HG02981 (cell line): ENCODE data around the gene MAPK10.

Experiments used
- ATAC-seq: cut with Tn5 transposase; IDR thresholded peaks from one replicate; pipeline ENCODE4 v1.9.1; 2021; ENCODE audit warnings: mild to moderate bottlenecking, moderate library complexity; ENCODE audit not compliant: unreplicated experiment

MAPK10 gene

DNA sequence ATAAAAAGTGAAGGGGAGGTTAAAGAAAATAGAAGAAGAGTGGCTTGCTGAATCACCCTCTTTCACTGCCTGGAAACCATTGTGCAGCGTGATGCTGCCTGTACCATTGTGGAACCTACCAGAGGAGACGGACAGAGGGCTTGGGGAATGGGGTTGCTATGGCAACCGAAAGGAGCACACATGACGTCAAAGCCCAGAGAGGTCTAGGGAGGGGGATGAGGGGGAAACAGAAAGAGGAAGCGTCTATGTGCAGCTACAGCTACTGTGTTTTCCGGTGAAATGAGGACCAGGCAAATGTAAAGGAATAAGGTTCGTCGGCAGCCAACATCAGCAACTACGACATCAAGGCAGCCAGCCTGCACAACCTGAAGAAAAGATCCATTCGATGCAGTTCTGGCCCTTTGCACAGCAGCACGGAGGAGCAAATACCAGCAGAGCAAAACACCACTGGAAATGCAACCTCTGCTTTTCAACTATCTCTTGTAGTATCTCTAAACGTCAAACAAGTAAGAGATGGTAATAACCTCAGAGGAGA lies at the start of gene MAPK10:
Gene MAPK10, minus strand, starts transcription at position 110 of the 535 bp plus-strand sequence.
- ATAC-seq: peak; percentile 100

DNA sequence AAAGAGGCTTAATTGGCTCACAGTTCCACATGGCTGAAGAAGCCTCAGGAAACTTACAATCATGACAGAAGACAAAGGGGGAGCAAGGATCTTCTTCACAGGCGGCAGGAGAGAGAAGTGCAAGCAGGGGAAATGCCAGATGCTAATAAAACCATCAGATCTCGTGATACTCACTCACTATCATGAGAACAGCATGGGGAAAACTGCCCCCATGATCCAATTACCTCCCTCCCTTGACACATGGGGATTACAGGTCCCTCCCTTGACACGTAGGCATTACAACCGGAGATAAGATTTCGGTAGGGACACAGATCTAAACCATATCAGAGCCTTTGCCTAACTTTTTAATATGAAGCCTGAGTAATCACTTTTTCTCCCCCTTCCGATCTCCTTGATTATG lies 43.7 kb upstream of the MAPK10 start:
- ATAC-seq: no peak

DNA sequence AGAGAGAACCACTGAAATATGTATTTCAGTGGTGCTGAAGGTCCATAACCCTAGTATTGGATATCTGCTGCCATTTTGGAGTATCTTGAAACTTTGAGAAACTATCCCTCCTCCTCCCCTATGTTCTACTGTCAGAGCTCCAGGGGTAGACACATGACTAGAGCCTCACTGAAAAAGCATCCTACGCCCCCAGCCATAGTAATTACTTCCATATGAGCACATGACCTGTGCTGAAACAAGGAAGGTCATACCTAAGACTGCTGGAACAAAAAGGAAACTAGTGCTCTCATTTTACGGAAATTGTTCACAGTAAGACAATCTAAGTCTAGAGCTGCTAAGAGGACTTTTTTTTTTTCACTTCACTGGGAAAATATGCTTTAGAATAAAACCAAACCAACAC lies 42.0 kb upstream of the MAPK10 start:
- no peak for ATAC-seq

DNA sequence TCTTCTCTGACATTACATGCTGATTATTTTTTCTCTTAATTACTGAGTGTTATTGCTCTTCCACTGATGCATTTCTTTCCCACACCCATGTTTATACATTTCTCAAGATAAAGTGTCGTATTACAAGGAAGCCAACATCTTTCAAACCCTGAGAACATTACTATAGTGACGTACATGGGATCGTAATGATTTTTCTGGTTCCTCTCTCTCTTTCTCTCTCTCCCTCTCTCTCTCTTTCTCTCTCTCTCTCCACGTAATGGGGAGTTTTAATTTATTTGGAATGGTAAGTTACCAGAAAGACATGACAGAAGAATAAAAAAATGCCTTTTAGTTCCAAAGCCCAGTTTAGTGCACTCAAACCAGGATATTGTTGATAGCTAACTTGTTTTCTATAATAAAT lies 40.4 kb upstream of the MAPK10 start:
- ATAC-seq: no peak

DNA sequence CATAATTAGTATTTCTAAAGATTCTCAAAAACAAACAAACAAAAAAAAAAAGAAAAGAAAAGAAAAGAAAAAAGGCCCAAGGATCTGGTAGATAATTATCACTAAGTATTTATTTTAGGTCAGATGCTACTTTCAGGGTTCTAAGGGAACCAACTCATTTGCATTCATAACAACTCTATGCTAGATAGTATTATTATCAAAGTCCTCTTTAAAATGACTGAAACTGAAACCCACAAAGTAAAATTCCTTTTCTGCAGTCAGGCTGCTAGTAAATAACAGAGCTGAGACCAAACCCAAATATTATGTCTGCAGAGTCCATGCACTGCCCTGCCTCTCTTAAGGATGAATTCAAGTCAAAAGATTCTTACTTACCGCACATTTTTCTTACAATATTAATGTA lies 38.3 kb upstream of the MAPK10 start:
- ATAC-seq: peak; percentile 81

DNA sequence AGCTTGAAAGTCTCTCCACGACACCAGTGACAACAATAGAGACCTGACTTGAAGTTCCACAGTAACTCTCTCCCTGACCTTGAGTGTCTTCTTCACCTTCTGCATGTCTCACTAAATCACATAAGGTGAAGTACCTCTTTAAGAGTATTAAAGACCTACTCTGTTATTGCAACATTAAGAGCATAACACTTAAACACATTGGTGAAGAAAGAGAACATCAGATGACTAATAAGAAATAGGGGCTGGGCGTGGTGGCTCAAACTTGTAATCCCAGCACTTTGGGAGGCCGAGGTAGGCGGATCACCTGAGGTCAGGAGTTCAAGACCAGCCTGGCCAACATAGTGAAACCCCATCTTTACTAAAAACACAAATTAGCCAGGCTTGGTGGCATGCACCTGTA lies 33.9 kb upstream of the MAPK10 start:
- no peak for ATAC-seq

DNA sequence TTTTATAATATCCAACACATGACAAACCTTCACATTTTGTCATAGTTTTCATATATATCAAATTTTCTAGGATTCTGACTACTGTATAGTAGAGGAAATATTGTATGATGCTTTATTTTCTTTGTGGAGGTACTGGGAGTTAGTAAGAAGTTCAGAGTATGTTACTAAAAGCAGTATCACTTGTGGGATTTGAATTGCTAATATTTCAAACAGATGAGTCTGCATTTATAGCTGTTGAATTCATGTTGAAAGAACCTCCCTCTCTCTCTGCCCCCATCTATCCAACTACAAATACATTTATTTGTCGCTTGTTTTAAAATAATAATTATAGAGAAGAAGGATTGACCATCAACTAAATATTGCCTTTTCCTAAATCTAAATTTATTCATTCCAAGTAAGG lies 29.8 kb upstream of the MAPK10 start:
- ATAC-seq: no peak

DNA sequence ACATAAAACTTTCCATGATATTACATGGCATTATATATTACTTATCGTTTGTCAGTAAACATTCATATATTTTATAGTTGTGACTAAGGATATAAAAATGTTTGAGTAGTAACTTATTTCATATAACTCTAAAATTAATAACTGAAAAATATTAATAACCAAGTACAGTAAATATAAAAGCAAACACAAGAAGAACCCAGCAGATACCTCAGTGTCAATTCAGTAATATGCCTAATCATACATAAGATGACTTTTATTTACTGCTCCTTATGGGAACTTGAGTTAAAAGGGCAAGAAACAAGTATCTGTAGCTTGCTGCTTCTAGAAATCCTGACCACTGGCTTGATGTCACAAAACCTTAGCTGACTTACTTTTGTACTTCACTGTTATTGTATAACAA lies 28.4 kb upstream of the MAPK10 start:
- ATAC-seq: no peak

DNA sequence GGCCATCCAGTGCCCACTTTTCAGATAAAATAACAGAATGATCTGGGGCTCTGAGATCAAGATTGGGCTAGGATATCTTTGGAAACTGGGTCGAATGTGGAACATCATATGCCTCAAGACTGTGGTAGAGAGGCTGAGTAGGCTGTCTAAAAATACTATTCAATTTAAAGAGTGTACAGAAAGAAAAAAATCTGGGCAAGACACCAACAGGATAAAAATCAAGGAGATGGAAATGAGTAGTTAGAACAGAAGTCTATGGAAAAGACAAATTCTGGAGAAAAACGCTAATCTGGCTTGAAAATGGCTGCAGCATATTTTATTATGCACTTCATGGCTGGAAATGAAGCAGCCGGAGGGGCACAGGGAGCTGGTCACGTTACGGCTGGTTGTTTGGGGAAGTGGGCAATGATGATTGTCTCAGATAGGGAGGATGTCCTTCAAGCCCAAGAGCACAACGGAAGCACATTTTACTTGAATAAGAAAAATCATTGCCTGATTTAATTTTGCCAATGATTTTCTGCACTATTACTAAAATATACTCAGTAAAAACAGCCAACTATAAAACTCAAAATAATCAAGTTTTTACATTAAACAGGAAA lies 27.1 kb upstream of the MAPK10 start:
- ATAC-seq: no peak

DNA sequence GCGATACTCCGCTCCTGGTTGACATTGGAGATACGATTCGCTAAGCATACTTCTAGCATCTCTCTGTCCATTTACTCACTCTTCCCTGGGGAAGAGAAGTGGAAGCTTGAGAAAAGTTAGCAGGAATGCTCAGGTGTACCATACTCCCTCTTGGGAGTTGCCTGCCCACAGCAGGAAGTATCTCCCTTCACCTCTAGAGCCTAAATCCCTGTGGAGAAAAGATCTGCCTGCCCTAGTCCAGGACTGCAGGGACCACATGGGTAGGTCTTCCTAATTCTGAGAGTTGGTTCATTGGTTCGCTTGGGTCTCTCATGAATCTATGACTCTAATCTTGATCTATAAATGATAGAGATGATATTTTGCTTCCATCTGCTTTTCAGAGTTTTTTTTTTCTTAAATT lies 26.3 kb upstream of the MAPK10 start:
- no peak for ATAC-seq

DNA sequence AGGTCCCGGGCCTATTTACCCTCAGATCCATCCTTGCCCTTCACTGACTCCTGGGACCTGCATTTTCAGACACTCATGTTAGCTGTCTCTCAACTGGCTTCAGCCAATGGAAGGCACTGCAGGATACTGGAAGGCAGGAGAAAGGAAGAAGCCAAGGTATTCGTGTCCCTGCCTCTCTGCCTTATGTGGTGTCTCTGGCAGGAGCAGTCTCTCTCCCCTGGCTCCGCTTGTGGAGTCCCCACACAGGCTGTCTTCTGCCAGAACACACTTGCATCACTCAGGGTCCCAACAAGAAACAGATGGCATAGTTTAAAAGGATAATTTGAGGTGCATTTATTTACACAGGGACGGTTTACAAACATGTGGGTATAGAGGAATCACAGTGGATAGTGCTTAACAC lies 21.6 kb upstream of the MAPK10 start:
- ATAC-seq: no peak

DNA sequence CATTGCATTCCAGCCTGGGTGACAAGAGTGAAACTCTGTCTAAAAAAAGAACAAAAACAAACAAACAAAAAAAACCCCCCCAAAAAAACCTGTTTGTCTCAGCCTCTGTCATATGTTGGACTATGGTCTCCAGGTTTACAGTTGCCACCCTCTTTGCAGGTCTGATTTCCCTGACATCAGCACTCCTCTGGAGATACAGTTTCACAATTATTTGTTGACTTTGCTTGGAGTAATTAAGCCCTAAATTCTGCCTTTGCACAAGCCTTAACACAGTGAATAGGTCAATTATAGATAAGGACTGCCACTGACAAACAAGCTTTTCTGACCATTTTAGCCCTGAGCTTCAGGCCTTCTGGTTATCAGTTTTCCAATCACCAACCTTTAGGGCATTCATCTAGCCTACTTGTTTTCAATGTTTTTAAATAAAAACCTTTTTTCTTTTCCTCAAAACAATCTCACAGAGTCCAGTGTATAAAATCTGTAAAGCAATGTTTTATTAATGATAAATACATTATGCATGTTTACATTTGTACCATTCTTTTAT lies 20.4 kb upstream of the MAPK10 start:
- no peak for ATAC-seq

DNA sequence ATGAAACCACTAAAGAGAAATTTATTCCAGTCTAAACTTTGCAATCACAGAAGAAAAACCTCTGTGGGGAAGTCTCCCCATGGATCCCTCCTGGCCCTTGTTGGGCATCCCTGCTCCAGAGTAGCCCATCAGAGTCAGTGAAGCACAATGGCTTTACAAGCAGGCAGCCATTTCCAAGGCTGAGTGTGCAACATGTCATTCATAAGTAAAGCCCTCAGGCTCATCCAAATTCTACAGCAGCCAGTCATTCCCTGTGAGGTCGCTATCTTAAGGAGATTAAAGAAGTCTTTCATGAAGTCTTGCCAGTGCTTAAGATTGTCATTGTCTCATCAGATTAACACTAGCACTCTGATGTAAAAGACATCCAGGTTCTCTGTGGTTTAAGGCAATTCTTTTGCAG lies 17.0 kb upstream of the MAPK10 start:
- no peak for ATAC-seq

DNA sequence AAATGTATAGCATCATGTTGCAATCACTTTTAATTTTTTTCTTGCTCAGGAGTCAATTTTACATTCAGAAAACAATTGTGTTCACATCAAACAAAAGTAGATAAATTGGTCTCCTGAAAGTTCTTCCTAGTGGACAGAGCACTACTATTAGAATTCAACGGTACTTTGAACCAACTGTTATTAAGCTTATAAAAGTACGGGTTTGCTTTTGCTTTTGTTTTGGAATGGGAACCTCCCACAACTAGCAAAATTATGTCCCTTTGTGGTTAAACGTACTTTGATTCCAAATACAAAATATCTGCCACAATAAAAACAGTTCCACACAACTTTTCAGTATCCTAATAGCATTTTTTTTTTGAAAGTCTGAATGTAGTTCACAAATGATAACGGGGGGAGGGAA lies 8.6 kb upstream of the MAPK10 start:
- ATAC-seq: no peak

DNA sequence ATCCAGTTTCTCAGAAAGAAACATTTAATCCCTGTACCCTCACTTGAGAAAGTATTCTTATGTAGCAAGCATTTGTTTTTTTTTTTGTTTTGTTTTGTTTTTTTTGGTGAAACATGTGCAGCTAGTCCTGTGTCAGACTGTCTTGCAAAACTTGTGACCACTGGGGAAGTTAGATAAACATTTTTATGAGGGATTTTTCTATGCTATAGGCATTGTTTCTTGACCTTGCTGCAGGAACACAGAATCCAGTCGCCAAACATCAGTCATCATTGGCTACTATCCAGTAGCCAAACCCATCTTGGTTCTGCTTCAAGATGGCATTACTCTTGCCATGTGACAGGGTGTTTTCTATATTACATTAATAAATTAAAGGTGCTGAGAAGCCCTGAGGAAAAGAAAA lies 7.7 kb upstream of the MAPK10 start:
- ATAC-seq: no peak

DNA sequence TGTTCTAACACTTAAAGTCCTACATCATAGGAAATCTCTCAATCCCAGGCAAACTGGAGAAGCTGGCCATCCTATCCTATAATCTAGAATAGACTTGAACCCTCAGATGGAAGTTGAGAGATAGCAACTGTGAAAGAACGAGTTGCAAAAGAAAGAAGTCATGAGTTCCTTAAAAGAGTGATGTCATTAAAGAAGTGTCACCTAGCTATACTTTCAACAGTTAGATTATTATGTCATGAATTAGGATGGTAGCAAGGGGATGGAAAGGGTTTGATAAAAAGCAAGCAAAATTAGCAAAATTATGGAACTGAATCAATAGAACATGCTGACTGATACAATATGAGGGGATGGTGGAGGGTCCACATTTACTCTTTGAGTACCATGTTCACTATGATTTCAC lies 7.1 kb upstream of the MAPK10 start:
- ATAC-seq: no peak

DNA sequence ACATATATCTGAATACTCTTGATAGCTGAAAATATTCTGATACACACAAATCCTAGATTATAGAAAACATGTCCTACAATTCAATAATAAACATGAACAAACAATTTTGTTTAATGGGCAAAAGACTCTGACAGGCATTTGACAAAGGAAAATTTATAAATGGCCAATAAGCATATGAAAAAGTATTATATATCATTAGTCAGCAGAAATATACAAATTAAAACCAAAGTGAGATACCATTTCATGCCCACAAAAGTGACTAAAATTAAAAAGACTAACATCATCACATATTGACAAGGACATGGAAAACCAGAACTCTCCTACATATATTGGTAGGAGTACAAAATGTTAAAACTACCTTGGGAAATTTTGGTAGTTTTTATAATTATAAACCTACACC lies 2.7 kb upstream of the MAPK10 start:
- ATAC-seq: no peak

DNA sequence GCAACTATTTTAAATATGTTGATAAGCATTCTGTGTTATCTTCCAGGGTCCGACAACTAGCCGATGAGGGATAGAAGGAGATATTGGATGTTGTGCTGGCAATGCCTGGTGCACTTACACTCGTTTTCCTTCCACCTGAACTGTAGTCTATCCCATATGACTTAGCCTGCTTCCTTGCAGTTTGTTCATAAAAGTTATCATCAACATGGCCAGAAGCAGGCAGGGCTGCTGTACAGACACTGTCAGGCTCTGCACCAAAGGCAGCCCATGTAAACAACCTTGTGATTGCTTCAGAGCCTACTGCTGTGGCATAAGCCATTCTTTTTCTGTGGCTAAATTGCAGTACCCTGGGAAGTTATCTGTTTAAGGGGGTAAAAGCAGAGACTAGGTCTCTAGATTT lies 1.6 kb downstream of the MAPK10 start:
- no peak for ATAC-seq

DNA sequence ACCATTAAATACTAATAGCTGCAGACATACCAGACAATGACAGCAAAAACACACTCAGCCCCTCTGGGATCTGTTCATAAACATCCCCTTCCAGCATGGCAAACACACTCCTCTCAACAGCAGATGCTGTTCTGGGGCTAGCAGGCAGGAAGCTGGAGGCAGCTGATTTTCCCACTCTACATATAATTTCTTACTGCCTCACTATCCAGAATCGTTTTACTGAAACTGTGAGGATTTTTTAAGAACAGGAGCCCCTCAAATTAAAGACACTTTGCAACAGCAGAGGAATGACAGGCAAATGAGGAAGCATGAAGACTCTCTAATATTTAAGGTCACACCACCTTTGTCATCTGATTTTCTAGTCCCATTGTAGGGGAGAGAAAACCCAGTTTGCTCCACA lies 2.2 kb downstream of the MAPK10 start:
- no peak for ATAC-seq

DNA sequence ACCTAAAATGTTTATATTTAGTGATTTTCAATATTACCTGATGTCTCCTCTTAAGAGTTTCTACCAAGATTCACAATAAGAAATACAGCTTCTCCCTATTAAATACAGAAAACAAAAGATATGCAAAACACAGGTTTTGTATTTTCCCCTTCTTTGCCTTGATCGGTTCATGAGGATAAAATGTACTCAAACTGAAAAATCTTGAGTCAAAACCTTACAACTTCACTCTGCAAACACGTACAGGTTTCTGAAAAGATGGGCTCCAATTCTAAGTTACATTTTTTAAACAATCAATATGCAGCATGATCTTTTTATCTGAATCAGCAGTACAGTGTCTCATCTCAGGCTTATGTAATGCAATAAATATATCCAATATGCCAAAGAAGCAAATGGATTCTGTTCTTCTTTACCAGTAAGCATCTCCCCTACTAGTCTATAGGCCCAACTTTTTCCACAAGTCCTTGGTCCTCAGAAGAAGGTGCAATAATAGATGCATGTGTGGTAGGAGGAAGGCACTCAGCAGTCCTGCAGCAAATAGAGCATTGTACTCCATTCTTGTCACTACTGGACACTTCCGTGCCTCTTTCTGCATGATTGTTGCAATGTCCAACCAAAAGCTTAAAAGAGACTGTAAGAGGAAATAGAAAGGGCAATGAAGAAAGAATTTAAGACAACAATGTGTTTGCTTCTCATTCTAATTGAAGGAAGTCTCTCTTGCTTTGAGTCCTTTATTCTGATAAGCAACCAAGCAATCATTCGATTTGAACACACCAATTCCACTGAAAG lies 3.2 kb downstream of the MAPK10 start:
- ATAC-seq: no peak

DNA sequence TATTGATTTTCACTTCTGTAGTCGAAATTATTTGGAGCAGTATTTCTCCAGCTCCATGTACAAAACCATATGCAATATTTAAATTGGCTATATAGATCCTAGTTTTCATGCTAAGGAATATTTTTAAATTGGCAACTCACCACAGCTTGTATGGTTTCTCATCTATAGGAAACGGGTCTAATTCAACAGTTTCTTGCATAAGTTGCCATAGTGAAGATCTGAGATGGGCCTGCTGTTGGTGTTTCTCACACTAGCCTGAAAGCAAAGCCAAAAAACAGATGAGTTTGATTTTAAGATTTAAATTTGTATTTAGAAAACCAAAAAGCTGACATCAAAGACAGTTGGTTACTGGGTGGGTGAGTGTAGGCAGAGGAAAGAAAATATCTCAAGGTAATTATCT lies 5.5 kb downstream of the MAPK10 start:
- ATAC-seq: no peak

DNA sequence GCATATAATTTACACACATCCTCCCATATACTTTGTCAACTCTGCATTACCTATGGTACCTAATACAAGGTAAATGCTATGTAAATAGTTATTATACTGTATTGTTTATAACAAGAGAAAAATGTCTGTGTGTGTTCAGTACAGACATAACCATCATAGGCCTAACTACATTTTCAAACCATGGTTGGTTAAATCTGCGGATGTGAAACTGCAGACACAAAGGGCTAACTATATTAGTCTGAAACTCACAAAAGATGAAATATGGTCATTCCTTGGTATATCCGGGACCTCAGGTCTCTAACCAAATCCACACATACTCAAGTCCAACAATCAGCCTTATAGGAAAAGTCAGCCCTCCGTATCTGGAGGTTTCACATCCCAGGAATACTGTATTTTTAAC lies 13.5 kb downstream of the MAPK10 start:
- ATAC-seq: no peak
